GM21526 (cell line): ENCODE results near the gene LST1.
"Not testable (repeated sequence)": the region's sequence is repeated elsewhere in the genome, so short reads cannot be mapped to it uniquely, and the experiment has no call there.

Experiments
- ATAC-seq: cut with Tn5 transposase; IDR thresholded peaks from one replicate; pipeline ENCODE4 v1.9.1; 2021; ENCODE audit warnings: moderate library complexity; ENCODE audit not compliant: unreplicated experiment, low FRiP score

The LST1 gene

GRCh38 chr6:31579546-31580437, 6.3 kb upstream of the LST1 start:
- no peak for ATAC-seq

DNA sequence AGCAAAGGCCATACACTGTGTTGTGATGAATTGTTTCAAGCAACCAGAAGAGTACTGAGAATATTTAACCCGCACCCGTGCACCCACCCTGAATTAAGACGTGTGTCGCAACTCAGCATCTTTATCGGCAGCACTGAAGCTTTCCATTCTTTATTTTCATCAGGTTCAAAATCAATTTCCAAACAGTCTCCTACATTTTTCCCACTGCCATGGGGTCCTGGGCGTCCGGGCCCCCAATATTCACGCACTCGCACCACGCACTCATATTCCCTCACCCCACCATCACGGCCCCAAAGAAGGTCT, 5.7 kb upstream of the LST1 start:
- no peak for ATAC-seq

DNA sequence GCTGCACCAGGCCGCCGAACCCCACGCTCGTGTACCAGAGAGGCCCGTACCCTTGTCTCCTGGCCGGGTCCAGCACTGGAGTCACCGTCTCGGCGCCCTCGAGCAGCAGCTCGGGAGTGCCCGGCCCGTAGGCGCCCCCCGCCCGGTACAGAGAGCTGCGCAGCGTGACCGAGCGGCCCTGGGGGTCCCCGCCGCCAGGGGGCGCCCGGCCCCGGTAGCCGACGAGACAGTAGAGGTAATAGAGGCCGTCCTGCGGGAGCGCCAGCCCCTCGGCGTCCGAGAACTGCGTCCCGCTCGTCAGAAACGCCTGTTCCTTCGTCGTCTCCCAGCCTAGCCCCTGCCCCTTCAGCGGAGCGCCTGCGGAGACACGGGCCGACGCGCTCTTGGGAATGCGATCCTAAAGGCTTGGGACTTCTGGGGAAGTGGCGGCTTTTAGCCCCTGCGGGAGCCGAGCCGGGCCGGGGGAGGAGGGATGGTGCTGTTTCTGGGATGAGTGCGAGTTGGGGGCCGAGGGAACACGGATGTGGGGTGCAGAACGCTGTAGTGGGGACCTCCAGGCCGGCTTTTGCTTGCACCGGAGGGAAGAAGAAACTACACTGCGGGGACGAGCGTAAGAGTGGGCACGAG, 5.2 kb upstream of the LST1 start:
- ATAC-seq, result no peak

GRCh38 chr6:31581434-31582229, 4.4 kb upstream of the LST1 start:
- ATAC-seq, result no peak

- no peak for ATAC-seq
Observed at GRCh38 chr6:31582230-31582643, 3.8 kb upstream of the LST1 start, which contains the start of gene LTB. Gene LTB (minus strand): TSS chr6:31582424. CDS start chr6:31582417, 7 bp downstream.

GRCh38 chr6:31585491-31585890, 586 bp upstream of the LST1 start:
- ATAC-seq, result no peak

DNA sequence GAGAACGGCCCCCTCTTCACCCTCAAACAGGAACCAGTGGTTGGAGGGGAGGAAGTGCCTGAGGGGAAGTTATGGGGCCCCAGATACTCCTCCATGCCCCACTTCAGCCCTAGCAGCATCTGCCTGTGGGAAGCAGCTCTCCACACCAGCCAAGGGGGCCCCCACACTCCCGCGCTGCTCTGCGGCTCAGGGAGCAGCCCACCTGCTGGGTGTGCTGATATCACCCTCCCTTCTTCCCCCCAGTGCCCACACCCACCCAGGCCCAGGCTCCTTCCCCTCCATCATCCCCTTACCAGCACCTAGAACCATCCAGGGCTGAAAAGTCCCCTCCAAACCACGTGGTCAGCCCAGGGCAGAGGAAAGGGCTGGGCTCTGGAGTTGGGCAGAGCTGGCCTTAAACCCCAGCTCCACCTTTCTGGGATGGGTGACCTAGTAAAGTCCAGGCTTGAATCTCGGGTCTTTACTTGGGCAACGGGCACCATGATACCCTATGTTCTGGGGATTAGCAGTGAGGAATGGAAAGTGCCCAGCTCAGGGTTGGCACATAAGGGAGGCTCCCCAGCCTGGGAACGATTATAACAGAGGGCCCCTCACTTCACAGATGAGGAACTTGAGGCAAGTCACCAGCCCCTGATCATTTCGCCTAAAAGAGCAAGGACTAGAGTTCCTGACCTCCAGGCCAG, 663 bp downstream of the LST1 start:
- ATAC-seq, result no peak

- no peak for ATAC-seq
Observed at GRCh38 chr6:31587791-31588777, 2.0 kb downstream of the LST1 start.

DNA sequence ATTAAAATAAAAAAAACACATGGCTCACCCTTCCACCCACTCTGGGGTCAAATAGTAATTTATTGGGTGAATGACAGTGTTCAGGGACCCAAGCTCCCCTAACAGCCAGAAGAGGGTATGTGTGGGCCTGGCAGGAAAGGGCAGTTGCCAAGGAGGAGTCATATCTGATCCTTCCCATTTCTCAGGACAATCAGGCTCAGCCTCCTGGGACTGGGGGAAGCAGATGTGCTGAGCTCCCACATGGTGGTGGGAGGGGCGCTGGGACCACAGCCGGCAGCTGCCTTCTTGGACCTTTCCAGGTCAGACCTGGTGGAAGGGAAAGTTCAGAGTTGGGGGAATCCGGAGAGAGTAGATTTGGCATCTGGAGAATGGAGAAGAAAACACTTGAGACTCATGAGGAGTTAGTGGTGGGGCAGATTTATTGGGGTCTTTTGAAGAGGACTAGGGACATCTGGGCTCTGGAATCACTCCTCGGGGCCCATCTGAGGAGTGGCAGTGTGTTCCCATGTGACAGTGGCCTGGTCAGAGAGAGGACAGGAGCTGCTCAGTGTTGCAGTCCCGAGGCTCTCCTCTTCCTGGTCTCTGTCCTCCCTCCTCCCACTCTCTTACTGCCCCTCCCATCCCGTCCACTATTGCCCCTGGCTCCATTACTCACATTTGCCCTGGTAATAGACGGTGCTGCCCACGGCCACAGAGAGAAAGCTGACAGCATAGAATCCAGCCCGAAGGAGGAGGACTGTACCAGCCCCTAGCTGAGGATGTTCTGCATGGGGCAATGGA, 3.0 kb downstream of the LST1 start:
- ATAC-seq, result no peak

- ATAC-seq, result not testable (repeated sequence)
Observed at GRCh38 chr6:31590691-31591090, 4.6 kb downstream of the LST1 start.

- ATAC-seq, result no peak
Observed at GRCh38 chr6:31592396-31592771, 6.3 kb downstream of the LST1 start.

GRCh38 chr6:31597006-31597405, 10.9 kb downstream of the LST1 start:
- ATAC-seq, result no peak

DNA sequence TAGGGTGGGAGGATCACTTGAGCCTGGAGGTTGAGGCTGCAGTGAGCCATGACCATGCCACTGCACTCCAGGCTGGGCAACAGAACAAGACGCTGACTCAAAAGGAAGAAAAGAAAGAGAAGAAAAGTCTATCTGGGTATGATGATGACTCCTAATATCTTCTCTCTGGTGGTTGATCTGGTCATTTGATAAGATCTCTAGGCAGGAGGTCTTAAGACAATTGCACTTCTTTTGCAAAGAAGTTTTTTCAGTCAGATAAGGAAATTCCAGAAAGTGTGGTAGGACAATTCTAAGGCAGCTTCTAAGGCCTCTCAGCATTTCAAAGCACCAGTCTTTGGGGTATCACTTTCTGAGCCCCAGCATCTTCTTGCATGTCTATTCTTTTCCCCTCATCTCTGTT, 21.2 kb downstream of the LST1 start:
- ATAC-seq, result no peak

DNA sequence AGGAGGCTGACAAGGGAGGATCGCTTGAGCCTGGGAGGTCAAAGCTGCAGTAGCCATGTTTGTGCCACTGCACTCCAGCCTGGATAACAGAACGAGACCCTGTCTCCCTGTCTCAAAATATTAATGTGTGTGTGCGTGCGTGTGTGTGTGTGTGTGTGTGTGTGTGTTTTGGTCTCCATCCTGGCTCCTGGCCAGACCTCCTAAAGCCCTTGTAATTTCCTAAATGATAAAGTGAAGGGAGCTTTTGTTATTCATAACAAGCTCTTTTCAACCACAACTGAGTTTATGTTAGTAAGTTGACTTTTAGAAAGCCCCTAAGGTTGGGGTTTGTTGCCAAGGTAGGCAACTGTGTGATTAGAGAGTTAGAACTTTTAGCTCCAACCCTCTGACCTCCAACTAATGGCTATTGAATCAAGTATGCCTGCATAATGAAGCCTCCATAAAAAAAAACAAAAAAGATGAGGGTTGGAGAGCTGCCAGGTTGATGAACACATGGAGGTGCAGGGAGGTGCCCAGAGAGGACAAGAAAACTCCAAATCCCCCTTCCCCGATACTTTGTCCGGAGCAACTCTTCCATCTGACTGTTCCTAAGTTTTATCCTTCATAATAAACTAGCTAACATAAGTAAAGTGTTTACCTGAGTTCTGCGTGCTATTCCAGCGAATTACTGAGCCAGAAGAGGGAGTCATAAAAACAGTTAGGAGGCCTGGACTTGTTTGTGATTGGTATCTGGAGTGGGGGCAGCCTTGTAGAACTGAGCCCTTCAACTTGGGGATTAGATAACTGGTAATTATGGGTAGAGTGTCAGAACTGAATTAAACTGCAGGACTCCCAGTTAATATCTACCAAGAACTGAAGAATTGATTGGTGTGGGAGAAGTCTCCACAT, 23.7 kb downstream of the LST1 start:
- no peak for ATAC-seq

GRCh38 chr6:31610968-31611367, 24.9 kb downstream of the LST1 start:
- no peak for ATAC-seq

DNA sequence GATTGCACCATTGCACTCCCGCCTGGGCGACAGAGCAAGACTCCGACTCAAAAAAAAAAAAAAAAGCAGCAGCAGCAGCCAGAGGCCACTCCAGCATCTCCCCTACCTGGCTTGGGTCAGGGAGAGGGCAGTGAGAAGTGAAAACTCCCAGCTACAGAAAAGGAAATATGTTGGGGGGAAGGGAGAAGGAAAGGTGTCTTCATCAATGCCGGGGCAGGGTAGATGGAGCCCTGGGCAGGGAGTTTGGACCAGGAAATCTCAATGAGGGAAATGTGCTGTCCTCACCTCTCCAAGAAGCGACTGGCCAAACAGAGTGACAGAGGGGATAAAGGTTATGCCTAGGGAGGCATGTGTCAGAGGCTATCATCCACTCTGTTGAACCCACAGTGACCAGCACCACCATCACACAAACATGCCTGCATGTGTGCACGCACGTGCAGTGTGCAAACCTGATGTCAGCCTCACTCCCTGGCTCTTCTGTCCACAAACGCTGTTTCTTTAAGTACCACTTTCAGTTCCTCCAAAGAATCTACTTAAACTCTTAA, 28.1 kb downstream of the LST1 start:
- ATAC-seq, result no peak

- ATAC-seq, result no peak
Observed at GRCh38 chr6:31614684-31615578, 28.9 kb downstream of the LST1 start, which contains the start of gene AIF1. Gene AIF1 (plus strand): TSS chr6:31615234. CDS start chr6:31615330, 96 bp downstream.
